Osteocyte (in vitro differentiated cells): Measurements from ENCODE around the gene FIBP. TPM values are rescaled to one million over a fixed set of nuclear protein-coding genes. Genes with fewer than 3 reads are reported as not detected.

ENCODE experiments used
- DNase-seq: peaks from one replicate; pipeline ENCODE4 v3.0.0; 2021; ENCODE audit warnings: mixed read lengths; ENCODE audit not compliant: unreplicated experiment; ENCODE audit errors: extremely low spot score
- H3K27ac Mint-ChIP-seq: one replicate; pipeline ENCODE4 v1.8.0; 2021; ENCODE audit warnings: mild to moderate bottlenecking, mixed read lengths; ENCODE audit not compliant: unreplicated experiment
- H3K27me3 Mint-ChIP-seq: one replicate; pipeline ENCODE4 v1.8.0; 2021; ENCODE audit warnings: mixed read lengths; ENCODE audit not compliant: unreplicated experiment
- H3K36me3 Mint-ChIP-seq: one replicate; pipeline ENCODE4 v1.8.0; 2021; ENCODE audit warnings: mixed read lengths; ENCODE audit not compliant: unreplicated experiment
- H3K4me1 Mint-ChIP-seq: one replicate; pipeline ENCODE4 v1.8.0; 2021; ENCODE audit warnings: mixed read lengths; ENCODE audit not compliant: unreplicated experiment
- H3K4me3 Mint-ChIP-seq: one replicate; pipeline ENCODE4 v1.8.0; 2021; ENCODE audit warnings: mild to moderate bottlenecking, moderate library complexity, mixed read lengths; ENCODE audit not compliant: unreplicated experiment
- H3K9me3 Mint-ChIP-seq: one replicate; pipeline ENCODE4 v1.8.0; 2021; ENCODE audit warnings: mixed read lengths; ENCODE audit not compliant: unreplicated experiment
- total RNA-seq: library from RNA; stranded (reverse); gene quantifications from 2 replicates; pipeline ENCODE4 v1.2.1, GENCODE V29; 2021
- TF ChIP-seq, protein P1 (sequence below): fragments of 200-600 bp; sonication (generic); IDR thresholded peaks from 2 replicates; pipeline ENCODE4 v1.5.0; 2021; ENCODE audit warnings: antibody characterized with exemption, mild to moderate bottlenecking, moderate library complexity

The FIBP gene
- total RNA-seq, 1 donor from 2014 or later, result 92.4 TPM

GRCh38 chr11:65873318-65874156 lies 14.7 kb downstream of the FIBP start:
- TF ChIP-seq, protein P1, sequence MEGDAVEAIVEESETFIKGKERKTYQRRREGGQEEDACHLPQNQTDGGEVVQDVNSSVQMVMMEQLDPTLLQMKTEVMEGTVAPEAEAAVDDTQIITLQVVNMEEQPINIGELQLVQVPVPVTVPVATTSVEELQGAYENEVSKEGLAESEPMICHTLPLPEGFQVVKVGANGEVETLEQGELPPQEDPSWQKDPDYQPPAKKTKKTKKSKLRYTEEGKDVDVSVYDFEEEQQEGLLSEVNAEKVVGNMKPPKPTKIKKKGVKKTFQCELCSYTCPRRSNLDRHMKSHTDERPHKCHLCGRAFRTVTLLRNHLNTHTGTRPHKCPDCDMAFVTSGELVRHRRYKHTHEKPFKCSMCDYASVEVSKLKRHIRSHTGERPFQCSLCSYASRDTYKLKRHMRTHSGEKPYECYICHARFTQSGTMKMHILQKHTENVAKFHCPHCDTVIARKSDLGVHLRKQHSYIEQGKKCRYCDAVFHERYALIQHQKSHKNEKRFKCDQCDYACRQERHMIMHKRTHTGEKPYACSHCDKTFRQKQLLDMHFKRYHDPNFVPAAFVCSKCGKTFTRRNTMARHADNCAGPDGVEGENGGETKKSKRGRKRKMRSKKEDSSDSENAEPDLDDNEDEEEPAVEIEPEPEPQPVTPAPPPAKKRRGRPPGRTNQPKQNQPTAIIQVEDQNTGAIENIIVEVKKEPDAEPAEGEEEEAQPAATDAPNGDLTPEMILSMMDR, result no peak
- Mint-ChIP-seq H3K4me1 (peaks cover 35% of the 10 kb centered on the region), H3K27me3 (no peaks in the 10 kb centered on the region), H3K9me3 (no peaks in the 10 kb centered on the region), H3K27ac (peak overlapping the region; percentile 92), H3K4me3 (peak overlapping the region; percentile 85), H3K36me3 (no peaks in the 10 kb centered on the region)
- peak; percentile 98 for DNase-seq

GRCh38 chr11:65872586-65873317 lies 15.5 kb downstream of the FIBP start, which contains the start of gene EFEMP2:
EFEMP2 (minus strand) TSS chr11:65872800; CDS start chr11:65872354, 446 bp downstream.
- H3K27me3 Mint-ChIP-seq, result no peaks in the 10 kb centered on the region
- peak within 1 kb of the TSS; percentile 92 for H3K27ac Mint-ChIP-seq
- H3K4me1 Mint-ChIP-seq, result peaks cover 36% of the 10 kb centered on the region
- peak within 1 kb of the TSS; percentile 85 for H3K4me3 Mint-ChIP-seq
- no peaks in the 10 kb centered on the region for H3K36me3 Mint-ChIP-seq
- TF ChIP-seq, protein P1, result no peak
- H3K9me3 Mint-ChIP-seq, result no peaks in the 10 kb centered on the region
- DNase-seq, result no peak

- Mint-ChIP-seq H3K27me3 (no peaks in the 10 kb centered on the region), H3K9me3 (no peaks in the 10 kb centered on the region), H3K4me3 (peak overlapping the region; percentile 71), H3K36me3 (peaks cover 2% of the 10 kb centered on the region), H3K4me1 (peaks cover 38% of the 10 kb centered on the region), H3K27ac (peak overlapping the region; percentile 86)
- no peak for DNase-seq
- TF ChIP-seq, protein P1, result no peak
These were observed 16.3 kb downstream of the FIBP start for GRCh38 chr11:65871811-65872548.

GRCh38 chr11:65870706-65871681 lies 17.3 kb downstream of the FIBP start:
- Mint-ChIP-seq H3K36me3 (peaks cover 4% of the 10 kb centered on the region), H3K27ac (peak overlapping the region; percentile 86), H3K27me3 (no peaks in the 10 kb centered on the region), H3K4me3 (peak overlapping the region; percentile 71), H3K4me1 (peaks cover 40% of the 10 kb centered on the region), H3K9me3 (no peaks in the 10 kb centered on the region)
- TF ChIP-seq, protein P1, result no peak
- DNase-seq, result no peak
